Epithelial cell of prostate (primary cell): ENCODE results near the gene NFIC.

Experiments used
- DNase-seq: peaks from one replicate; pipeline ENCODE4 v3.0.0-alpha.2; 2011; ENCODE audit warnings: low read depth, low spot score
- H3K27ac ChIP-seq: fragments of 450-650 bp; 2 replicates; pipeline ENCODE4 v1.5.1; 2017; ENCODE audit warnings: mild to moderate bottlenecking

The NFIC gene

GRCh38 chr19:3478409-3479176, 112.2 kb downstream of the NFIC start:
- no peak overlapping the region for H3K27ac ChIP-seq
- no peak for DNase-seq

- H3K27ac ChIP-seq, result no peak overlapping the region
- DNase-seq, result no peak
Measured at GRCh38 chr19:3479177-3479833, 112.9 kb downstream of the NFIC start.

- no peak overlapping the region for H3K27ac ChIP-seq
- no peak for DNase-seq
Measured at GRCh38 chr19:3479834-3480215, 113.4 kb downstream of the NFIC start.

GRCh38 chr19:3480383-3481091, 114.2 kb downstream of the NFIC start, which contains the start of gene SMIM24:
Gene SMIM24 (minus strand): TSS chr19:3480525. CDS start chr19:3480463, 62 bp downstream.
- H3K27ac ChIP-seq, result no peak within 1 kb of the TSS

GRCh38 chr19:3481241-3482090, 115.1 kb downstream of the NFIC start:
- no peak for DNase-seq
- no peak overlapping the region for H3K27ac ChIP-seq

More at GRCh38 chr19:3480383-3481091, 114.2 kb downstream of the NFIC start, which contains the start of gene SMIM24:
- no peak for DNase-seq

- no peak for DNase-seq
- H3K27ac ChIP-seq, result no peak overlapping the region
Measured at GRCh38 chr19:3482507-3483225, 116.3 kb downstream of the NFIC start.

GRCh38 chr19:3483226-3483628, 116.8 kb downstream of the NFIC start, which contains the start of gene SMIM44:
Gene SMIM44 (minus strand): TSS chr19:3483441. CDS start chr19:3483403, 38 bp downstream.
- DNase-seq, result no peak
- no peak within 1 kb of the TSS for H3K27ac ChIP-seq

GRCh38 chr19:3491396-3492119, 125.2 kb downstream of the NFIC start:
- H3K27ac ChIP-seq, result no peak overlapping the region
- no peak for DNase-seq

GRCh38 chr19:3492131-3492839, 125.9 kb downstream of the NFIC start:
- H3K27ac ChIP-seq, result no peak overlapping the region
- no peak for DNase-seq

- no peak for DNase-seq
- no peak overlapping the region for H3K27ac ChIP-seq
Measured at GRCh38 chr19:3492919-3493318, 126.5 kb downstream of the NFIC start.

GRCh38 chr19:3493651-3494050, 127.3 kb downstream of the NFIC start:
- DNase-seq, result no peak

GRCh38 chr19:3494051-3494450, 127.7 kb downstream of the NFIC start:
- no peak for DNase-seq
- H3K27ac ChIP-seq, result no peak overlapping the region

More at GRCh38 chr19:3493651-3494050, 127.3 kb downstream of the NFIC start:
- no peak overlapping the region for H3K27ac ChIP-seq

GRCh38 chr19:3494559-3494958, 128.2 kb downstream of the NFIC start:
- no peak overlapping the region for H3K27ac ChIP-seq
- DNase-seq, result no peak

- no peak overlapping the region for H3K27ac ChIP-seq
- DNase-seq, result no peak
Measured at GRCh38 chr19:3496392-3497273, 130.2 kb downstream of the NFIC start.

- DNase-seq, result no peak
- no peak overlapping the region for H3K27ac ChIP-seq
Measured at GRCh38 chr19:3497757-3498520, 131.6 kb downstream of the NFIC start.

- H3K27ac ChIP-seq, result peak overlapping the region; percentile 81
- no peak for DNase-seq
Measured at GRCh38 chr19:3499738-3500428, 133.5 kb downstream of the NFIC start.
